Endothelial cell of umbilical vein (primary cell): ENCODE data around the gene PRDM7.
"Not testable (repeated sequence)": the region's sequence is repeated elsewhere in the genome, so short reads cannot be mapped to it uniquely, and the experiment has no call there.

Experiments
- CTCF ChIP-seq, 2 donors: IDR thresholded peaks; 1 replicate in 1 of 2; 2 replicates in 1 of 2; pipeline ENCODE4 v1.5.1; 2011; ENCODE audit warnings: low read length in 2 of 2, mild to moderate bottlenecking in 2 of 2, moderate library complexity in 2 of 2, control low read depth in 1 of 2, inconsistent platforms in 1 of 2, low read depth in 1 of 2; ENCODE audit not compliant: insufficient read depth in 1 of 2; ENCODE audit errors: extremely low read depth in 1 of 2
- EZH2 ChIP-seq: IDR thresholded peaks from 2 replicates; pipeline ENCODE4 v1.6.1; 2012; ENCODE audit warnings: borderline replicate concordance, low read depth, mild to moderate bottlenecking, moderate library complexity, low read length, inconsistent platforms; ENCODE audit not compliant: severe bottlenecking
- FOS ChIP-seq: IDR thresholded peaks from 2 replicates; pipeline ENCODE4 v1.6.1; 2011; ENCODE audit warnings: mild to moderate bottlenecking, low read length, moderate library complexity, borderline replicate concordance; ENCODE audit not compliant: insufficient read depth
- GATA2 ChIP-seq: IDR thresholded peaks from 2 replicates; pipeline ENCODE4 v1.7.0; 2011; ENCODE audit warnings: low read depth, mild to moderate bottlenecking, moderate library complexity, mixed read lengths, low read length; ENCODE audit not compliant: insufficient read length, insufficient read depth
- JUN ChIP-seq: IDR thresholded peaks from 2 replicates; pipeline ENCODE4 v1.6.1; 2011; ENCODE audit warnings: borderline replicate concordance, low read depth; ENCODE audit not compliant: insufficient read length, insufficient read depth
- MAX ChIP-seq: IDR thresholded peaks from 2 replicates; pipeline ENCODE4 v1.6.1; 2011; ENCODE audit not compliant: insufficient read depth, insufficient read length
- MYC ChIP-seq: IDR thresholded peaks from one replicate; pipeline ENCODE4 v1.6.1; 2011; ENCODE audit warnings: mild to moderate bottlenecking, low read depth, low read length
- POLR2A ChIP-seq: IDR thresholded peaks from 2 replicates; pipeline ENCODE4 v1.6.1; 2012; ENCODE audit warnings: low read depth, mild to moderate bottlenecking, control low read depth, low read length
- POLR2AphosphoS5 ChIP-seq: IDR thresholded peaks from 2 replicates; pipeline ENCODE4 v1.6.1; 2012; ENCODE audit warnings: low read depth, mild to moderate bottlenecking, control low read depth, low read length, moderate library complexity; ENCODE audit not compliant: insufficient read depth

- TF ChIP-seq CTCF (IDR thresholded peaks at IDR 0.05; ENCODE audit: extremely low read depth in 1 of 2, insufficient read depth in 1 of 2, low read depth in 1 of 2, low read length in 2 of 2); EZH2; POLR2AphosphoS5; POLR2A; MAX; MYC; GATA2; FOS; JUN: not testable (repeated sequence)
Observed at GRCh38 chr16:90098936-90099335, 21.8 kb upstream of the PRDM7 start.
